Measurements from ENCODE around the gene C17orf100.
"Not testable (repeated sequence)": the region's sequence is repeated elsewhere in the genome, so short reads cannot be mapped to it uniquely, and the experiment has no call there.

Gene C17orf100

GRCh38 chr17:6657633-6658287, 6.2 kb downstream of the C17orf100 start:
- peak overlapping the region; percentile 60 for H3K9ac ChIP-seq (ENCODE audit: low read length)
- no peak for TF ChIP-seq CTCF (IDR thresholded peaks at IDR 0.05; ENCODE audit: insufficient read depth, low read length, poor library complexity, severe bottlenecking)
- no peak for TF ChIP-seq EZH2phosphoT487 (conservative IDR thresholded peaks at IDR 0.05; ENCODE audit: low read length)
- peak overlapping the region; percentile 52 for H3K4me3 ChIP-seq (ENCODE audit: insufficient read depth, low read length, poor library complexity, severe bottlenecking)
- no peaks in the 10 kb centered on the region for H3K79me2 ChIP-seq (ENCODE audit: insufficient read depth, low read length)
- no peaks in the 10 kb centered on the region for H3K9me3 ChIP-seq (ENCODE audit: insufficient read depth, low read length)
- H3K36me3 ChIP-seq (ENCODE audit: low read length): no peaks in the 10 kb centered on the region
- H3F3A ChIP-seq (ENCODE audit: insufficient read depth): peaks cover 6% of the 10 kb centered on the region; the same call in 1 of the 2 replicates
- H4K20me1 ChIP-seq (ENCODE audit: low read depth, low read length): no peaks in the 10 kb centered on the region
- peak overlapping the region; percentile 73 for H2AFZ ChIP-seq (ENCODE audit: low read depth, low read length, severe bottlenecking)
- no peaks in the 10 kb centered on the region for H3K9me2 ChIP-seq (replicated peaks; ENCODE audit: insufficient read depth, low read length)
- H3K27me3 ChIP-seq (ENCODE audit: low read length): no peaks in the 10 kb centered on the region
- H3K27ac ChIP-seq (ENCODE audit: low read depth, low read length): no peak overlapping the region
- peak overlapping the region; percentile 62 for H3K4me2 ChIP-seq (ENCODE audit: low read depth, low read length, poor library complexity, severe bottlenecking)

GRCh38 chr17:6658411-6658810, 6.8 kb downstream of the C17orf100 start:
- H3K9ac ChIP-seq (ENCODE audit: low read length); H3K9me2 ChIP-seq (replicated peaks; ENCODE audit: insufficient read depth, low read length); H3F3A ChIP-seq (ENCODE audit: insufficient read depth); H3K79me2 ChIP-seq (ENCODE audit: insufficient read depth, low read length); H3K4me3 ChIP-seq (ENCODE audit: insufficient read depth, low read length, poor library complexity, severe bottlenecking); H3K9me3 ChIP-seq (ENCODE audit: insufficient read depth, low read length); H3K27me3 ChIP-seq (ENCODE audit: low read length); H3K36me3 ChIP-seq (ENCODE audit: low read length); H4K20me1 ChIP-seq (ENCODE audit: low read depth, low read length); H3K4me2 ChIP-seq (ENCODE audit: low read depth, low read length, poor library complexity, severe bottlenecking); H2AFZ ChIP-seq (ENCODE audit: low read depth, low read length, severe bottlenecking); H3K27ac ChIP-seq (ENCODE audit: low read depth, low read length): not testable (repeated sequence)

- Histone ChIP-seq H3K9me2 (replicated peaks; ENCODE audit: insufficient read depth, low read length) (no peaks in the 10 kb centered on the region), H3K4me2 (ENCODE audit: low read depth, low read length, poor library complexity, severe bottlenecking) (peak overlapping the region; percentile 25), H3F3A (ENCODE audit: insufficient read depth) (no peaks in the 10 kb centered on the region), H3K79me2 (ENCODE audit: insufficient read depth, low read length) (no peaks in the 10 kb centered on the region), H2AFZ (ENCODE audit: low read depth, low read length, severe bottlenecking) (no peak overlapping the region), H3K9me3 (ENCODE audit: insufficient read depth, low read length) (no peaks in the 10 kb centered on the region), H3K36me3 (ENCODE audit: low read length) (no peaks in the 10 kb centered on the region), H3K27ac (ENCODE audit: low read depth, low read length) (no peak overlapping the region), H4K20me1 (ENCODE audit: low read depth, low read length) (no peaks in the 10 kb centered on the region), H3K27me3 (ENCODE audit: low read length) (no peaks in the 10 kb centered on the region), H3K9ac (ENCODE audit: low read length) (no peak overlapping the region), H3K4me3 (ENCODE audit: insufficient read depth, low read length, poor library complexity, severe bottlenecking) (no peak overlapping the region)
- TF ChIP-seq EZH2phosphoT487 (conservative IDR thresholded peaks at IDR 0.05; ENCODE audit: low read length): no peak
- TF ChIP-seq CTCF (IDR thresholded peaks at IDR 0.05; ENCODE audit: insufficient read depth, low read length, poor library complexity, severe bottlenecking): no peak
Measured at GRCh38 chr17:6660101-6660500, 8.5 kb downstream of the C17orf100 start.

GRCh38 chr17:6660805-6661463, 9.4 kb downstream of the C17orf100 start:
- no peaks in the 10 kb centered on the region for H3K36me3 ChIP-seq (ENCODE audit: low read length)
- no peaks in the 10 kb centered on the region for H3K9me2 ChIP-seq (replicated peaks; ENCODE audit: insufficient read depth, low read length)
- no peaks in the 10 kb centered on the region for H3K79me2 ChIP-seq (ENCODE audit: insufficient read depth, low read length)
- no peak overlapping the region for H3K27ac ChIP-seq (ENCODE audit: low read depth, low read length)
- no peaks in the 10 kb centered on the region for H3F3A ChIP-seq (ENCODE audit: insufficient read depth)
- TF ChIP-seq CTCF (IDR thresholded peaks at IDR 0.05; ENCODE audit: insufficient read depth, low read length, poor library complexity, severe bottlenecking) (no peak), EZH2phosphoT487 (conservative IDR thresholded peaks at IDR 0.05; ENCODE audit: low read length) (no peak)
- no peaks in the 10 kb centered on the region for H3K27me3 ChIP-seq (ENCODE audit: low read length)
- no peak overlapping the region for H3K4me3 ChIP-seq (ENCODE audit: insufficient read depth, low read length, poor library complexity, severe bottlenecking)
- H2AFZ ChIP-seq (ENCODE audit: low read depth, low read length, severe bottlenecking): no peak overlapping the region
- H3K4me2 ChIP-seq (ENCODE audit: low read depth, low read length, poor library complexity, severe bottlenecking): peak overlapping the region; percentile 25
- H4K20me1 ChIP-seq (ENCODE audit: low read depth, low read length): no peaks in the 10 kb centered on the region
- H3K9ac ChIP-seq (ENCODE audit: low read length): no peak overlapping the region
- H3K9me3 ChIP-seq (ENCODE audit: insufficient read depth, low read length): no peaks in the 10 kb centered on the region
